Activated CD4-positive, alpha-beta T cell treated with anti-CD3 and anti-CD28 coated beads, Interleukin-2, amount 50 U/mL, for 48 hours (primary cell): ENCODE measurements around the gene FCAR.
"Not testable (repeated sequence)": the region's sequence is repeated elsewhere in the genome, so short reads cannot be mapped to it uniquely, and the experiment has no call there.

Experiments
- DNase-seq, 2 experiments: peaks; one replicate each; pipeline ENCODE4 v3.0.0-alpha.2; 2020

FCAR gene

DNA sequence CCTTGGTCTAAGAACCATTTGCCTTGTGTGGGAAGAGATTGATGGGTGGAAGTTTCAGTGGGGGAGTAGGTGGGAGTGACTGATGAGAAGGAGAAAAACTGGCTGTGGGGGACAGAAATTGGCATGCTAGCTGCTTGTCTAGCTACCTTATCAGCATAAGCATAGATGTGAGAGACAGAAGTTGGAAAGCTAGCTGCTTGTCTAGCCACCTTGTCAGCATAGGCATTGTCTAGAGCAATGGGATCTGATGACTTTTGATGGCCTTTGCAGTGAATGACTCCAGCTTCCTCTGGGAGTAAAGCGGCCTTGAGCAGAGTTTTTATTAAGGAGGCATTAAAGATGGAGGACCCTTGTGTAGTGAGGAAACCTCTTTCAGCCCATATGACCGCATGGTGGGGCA lies 22.0 kb downstream of the FCAR start:
- no peak for DNase-seq

DNA sequence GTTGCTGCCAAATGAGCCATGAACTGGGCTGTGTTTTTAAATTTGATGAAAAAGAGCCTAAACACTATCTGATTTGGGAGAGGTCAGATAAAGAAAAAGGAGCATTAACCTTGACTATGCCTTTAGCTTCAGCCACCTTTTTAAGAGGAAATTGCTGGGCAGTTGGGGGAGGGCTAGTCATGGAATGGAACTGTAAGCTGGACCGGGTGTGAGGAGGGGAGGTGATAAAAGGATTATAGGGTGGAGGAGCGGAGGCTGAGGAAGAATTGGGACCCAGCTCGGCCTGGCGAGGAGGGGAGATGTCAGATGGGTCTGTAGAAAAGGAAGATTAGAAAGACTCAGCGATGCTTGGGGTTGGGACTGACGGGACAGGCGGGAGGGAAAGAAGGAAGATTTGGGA lies 24.6 kb downstream of the FCAR start:
- not testable (repeated sequence) for DNase-seq

- DNase-seq = not testable (repeated sequence)
Observed at GRCh38 chr19:54899646-54900045, 25.6 kb downstream of the FCAR start.

DNA sequence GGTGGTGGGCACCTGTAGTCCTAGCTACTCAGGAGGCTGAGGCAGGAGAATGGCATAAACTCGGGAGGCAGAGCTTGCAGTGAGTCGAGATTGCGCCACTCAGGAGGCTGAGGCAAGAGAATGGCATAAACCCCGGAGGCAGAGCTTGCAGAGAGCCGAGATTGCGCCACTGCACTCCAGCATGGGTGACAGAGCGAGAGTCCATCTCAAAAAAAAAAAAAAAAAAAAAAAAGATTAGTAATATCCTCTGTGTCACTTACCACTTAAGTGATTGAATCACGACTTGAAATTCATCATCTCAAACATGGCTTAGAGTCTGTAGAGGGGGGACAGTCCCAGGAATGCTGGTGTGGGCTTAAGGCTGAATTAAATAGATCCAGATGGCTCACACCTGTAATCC lies 27.1 kb downstream of the FCAR start:
- not testable (repeated sequence) for DNase-seq

DNA sequence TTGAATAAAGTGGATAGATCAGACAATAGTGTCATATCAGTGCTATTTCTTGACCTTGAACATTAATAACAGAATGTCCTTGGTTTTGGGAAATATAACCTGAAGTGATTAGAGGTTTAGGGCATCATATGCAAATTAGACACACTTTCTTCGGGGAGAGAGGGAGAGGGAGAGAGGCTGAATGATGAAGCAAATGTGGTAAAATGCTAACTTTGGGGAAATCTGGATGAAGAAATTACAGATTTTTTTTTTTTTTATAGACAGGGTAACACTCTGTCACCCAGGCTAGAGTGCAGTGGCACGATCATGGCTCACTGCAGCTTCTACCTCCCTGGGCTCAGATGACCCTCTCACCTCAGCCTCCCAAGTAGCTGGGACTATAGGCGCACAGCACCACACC lies 28.0 kb downstream of the FCAR start:
- DNase-seq = no peak

GRCh38 chr19:54903303-54903702 lies 29.3 kb downstream of the FCAR start:
- DNase-seq = no peak

DNA sequence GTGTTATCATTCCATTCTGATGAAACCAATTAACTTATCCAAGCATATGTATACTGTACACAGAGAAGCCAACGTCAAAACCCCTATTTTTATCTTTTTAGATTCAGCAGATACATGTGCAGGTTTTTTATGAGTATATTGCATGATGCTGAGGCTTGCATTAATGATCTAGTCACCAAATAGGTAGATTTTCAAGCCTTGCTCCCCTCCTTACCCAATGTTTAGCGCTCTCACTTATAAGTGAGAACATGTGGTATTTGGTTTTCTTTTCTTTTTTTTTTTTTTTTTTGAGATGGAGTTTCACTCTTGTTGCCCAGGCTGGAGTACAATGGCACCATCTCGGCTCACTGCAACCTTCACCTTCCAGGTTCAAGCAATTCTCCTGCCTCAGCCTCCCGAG lies 30.2 kb downstream of the FCAR start:
- not testable (repeated sequence) for DNase-seq

DNA sequence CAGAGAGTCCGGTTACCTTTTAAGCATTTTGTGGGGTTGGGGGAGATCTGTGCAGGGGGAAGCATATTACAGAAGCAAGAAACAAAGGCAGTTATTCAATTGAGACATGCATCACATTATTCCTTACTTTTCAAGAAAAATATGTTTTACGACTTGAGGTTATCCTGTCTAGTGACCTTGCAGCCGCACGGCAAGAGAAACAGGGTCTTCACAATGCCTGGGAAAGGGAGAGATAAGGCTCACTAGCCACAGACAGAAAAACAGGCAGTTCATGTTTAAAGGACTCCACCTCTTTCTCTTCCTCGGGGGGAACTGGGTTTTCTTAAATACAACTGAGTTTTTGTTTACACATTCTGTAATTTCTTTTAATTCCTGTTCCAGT lies 31.4 kb downstream of the FCAR start:
- no peak for DNase-seq

DNA sequence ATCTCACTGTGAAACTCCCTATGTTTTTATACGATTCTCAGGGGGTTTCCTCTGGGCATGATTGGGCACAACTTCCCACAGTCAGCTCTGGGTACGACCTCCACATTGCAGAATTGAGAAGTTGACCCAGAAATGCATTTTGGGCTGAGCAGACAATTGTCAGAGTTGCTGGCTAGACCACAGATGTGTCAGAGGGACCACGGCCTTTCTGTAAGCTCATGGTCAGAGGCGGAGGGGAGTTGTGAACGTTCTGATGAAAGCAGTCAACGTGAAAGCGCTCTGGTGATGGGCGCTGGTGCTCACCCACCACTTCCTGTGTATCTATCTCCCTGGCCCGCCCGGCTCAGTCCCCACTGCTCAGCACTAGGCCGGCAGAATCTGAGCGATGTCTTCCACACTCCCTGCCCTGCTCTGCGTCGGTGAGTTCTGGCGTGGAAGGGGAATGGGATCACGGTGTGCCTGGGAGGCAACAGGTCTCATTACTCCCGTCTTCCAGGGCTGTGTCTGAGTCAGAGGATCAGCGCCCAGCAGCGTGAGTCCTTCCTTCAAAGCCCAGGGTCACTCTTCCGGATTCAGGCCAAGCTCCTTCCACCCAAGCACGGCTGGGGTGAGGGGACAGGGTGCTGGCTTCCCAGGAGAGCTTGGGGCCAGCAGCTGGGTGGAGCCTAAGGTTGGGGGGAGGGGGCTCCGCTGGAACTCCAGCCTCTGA lies 31.9 kb downstream of the FCAR start, which contains the start of gene NCR1:
TSS of gene NCR1 (plus strand) at position 346 of the 709 bp plus-strand sequence. CDS start at position 386, 40 bp downstream.
- no peak for DNase-seq

GRCh38 chr19:54906819-54907218 lies 32.8 kb downstream of the FCAR start:
- DNase-seq = no peak

- not testable (repeated sequence) for DNase-seq
Observed at GRCh38 chr19:54907899-54908298, 33.9 kb downstream of the FCAR start.

DNA sequence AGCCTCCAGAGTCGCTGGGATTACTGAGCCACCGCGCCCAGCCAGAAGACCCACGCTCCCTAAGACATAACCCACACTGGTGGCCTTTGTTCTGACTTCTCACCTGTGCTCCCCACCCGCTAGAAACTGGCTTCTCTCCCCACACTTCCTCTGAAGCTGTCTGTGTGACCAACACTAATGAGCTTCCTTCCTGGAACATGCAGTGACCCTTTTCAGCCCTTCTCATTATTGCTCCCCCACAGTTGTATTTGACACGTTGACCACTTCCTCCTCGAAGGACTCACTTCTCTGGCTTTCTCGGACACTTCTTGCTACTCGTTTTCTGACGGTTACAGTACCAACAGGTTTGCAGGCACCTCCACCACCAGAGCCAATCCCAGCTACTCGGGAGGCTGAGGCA lies 42.8 kb downstream of the FCAR start:
- no peak for DNase-seq

GRCh38 chr19:54918499-54918898 lies 44.5 kb downstream of the FCAR start:
- DNase-seq = no peak

DNA sequence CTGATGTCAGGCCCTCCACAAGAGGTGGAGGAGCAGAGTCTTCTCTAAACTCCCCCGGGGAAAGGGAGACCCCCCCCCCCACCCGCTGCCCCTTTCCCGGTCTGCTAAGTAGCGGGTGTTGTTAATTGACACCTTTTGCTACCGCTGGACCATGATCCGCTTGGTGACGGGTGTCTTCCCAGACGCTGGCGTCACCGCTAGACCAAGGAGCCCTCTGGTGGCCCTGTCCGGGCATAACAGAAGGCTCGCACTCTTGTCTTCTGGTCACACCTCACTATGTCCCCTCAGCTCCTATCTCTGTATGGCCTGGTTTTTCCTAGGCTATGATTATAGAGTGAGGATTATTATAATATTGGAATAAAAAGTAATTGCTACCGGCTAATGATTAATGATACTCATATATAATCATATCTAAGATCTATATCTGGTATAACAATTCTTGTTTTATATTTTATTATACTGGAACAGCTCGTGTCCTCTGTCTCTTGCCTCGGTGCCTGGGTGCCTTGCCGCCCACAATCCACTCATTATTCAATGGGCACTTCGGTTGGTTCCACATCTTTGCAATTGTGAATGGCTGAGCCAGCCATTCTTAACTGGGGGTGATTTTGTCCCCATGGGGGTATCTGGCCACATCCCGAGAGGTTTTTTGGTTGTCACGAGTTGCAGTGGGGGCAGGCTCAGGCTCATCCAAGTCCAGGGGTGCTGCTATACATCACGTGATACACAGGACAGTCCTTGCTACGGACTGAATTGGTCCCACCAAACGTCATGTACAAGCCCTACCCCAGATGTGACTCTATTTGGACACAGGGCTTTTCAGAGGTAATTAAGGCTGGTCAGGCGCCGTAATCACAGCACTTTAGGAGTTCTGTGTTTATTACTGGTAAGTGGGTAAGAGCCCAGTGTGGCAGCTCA lies 45.9 kb downstream of the FCAR start:
- DNase-seq = peak in 1 of 2 experiments; percentile 4

- DNase-seq = no peak
Observed at GRCh38 chr19:54921082-54921481, 47.0 kb downstream of the FCAR start.

GRCh38 chr19:54923276-54923675 lies 49.2 kb downstream of the FCAR start:
- no peak for DNase-seq

- no peak for DNase-seq
Observed at GRCh38 chr19:54928299-54928698, 54.3 kb downstream of the FCAR start.

DNA sequence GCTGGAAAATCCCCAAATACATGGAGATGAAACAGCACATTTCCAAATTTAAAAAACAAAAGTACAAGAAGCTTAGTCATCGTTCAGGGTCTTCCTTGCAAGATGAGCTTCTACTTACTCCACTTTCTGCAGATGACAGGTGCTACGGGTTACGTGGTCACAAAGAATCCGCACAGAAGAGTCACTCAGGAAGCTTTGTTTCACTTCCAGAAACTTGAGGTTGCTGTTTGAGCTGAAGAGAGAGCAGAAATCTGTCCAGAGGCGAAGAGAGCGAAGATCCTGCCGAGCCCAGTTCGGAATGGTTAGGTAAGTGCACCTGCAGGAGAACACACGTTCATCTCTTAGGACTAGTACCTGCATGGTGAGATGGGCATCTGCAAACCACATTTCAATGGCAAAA lies 63.9 kb downstream of the FCAR start:
- DNase-seq = no peak

DNA sequence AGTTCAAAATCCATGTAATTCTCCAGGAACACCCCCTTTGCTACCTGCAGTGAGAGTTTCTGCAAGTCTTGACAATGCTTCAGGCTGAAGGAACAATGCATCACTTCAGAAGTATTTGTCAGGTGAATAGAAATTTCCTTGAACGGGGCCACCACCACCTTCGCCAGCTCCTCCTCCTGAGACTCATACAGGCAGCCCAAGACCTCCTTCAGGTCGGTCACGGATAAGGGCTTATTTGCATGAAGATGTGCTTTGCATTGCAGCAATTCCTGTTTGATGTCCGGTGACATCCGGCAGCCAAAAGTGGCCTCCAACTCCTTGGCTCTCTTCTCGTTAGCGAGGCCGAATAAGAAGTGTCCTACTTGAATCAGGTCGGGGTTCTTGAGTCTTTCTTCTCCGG lies 64.9 kb downstream of the FCAR start:
- no peak for DNase-seq

DNA sequence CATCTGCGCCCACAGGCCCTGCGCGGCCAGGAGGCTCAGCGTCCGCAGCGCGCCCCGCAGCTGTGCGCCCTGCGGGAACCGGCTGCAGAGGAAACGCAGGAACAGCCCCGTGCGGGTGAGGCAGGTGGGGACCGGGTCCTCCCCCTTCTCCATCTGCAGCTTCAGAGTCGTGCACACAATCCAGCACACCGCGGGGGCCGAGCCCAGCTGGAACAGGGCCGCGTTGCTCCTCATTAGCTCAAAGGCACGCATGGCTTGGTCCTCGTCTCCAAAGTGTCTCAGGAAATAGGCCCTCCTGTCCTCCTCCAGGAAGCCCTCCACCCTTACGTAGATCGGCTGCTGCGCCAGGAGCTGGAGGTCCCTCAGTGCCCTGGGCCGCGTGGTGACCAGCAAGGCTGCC lies 65.5 kb downstream of the FCAR start:
- not testable (repeated sequence) for DNase-seq
